Smooth muscle cell (in vitro differentiated cells): ENCODE measurements around the gene POC1A. TPM values are rescaled to one million over a fixed set of nuclear protein-coding genes. Genes with fewer than 3 reads are reported as not detected.

Experiments
- DNase-seq: peaks from one replicate; lab custom pipeline; 2025; ENCODE audit not compliant: unreplicated experiment; lab: John Stamatoyannopoulos, UW
- H2AFZ ChIP-seq: fragments of 200-600 bp; sonication (generic); 2 replicates; pipeline ENCODE4 v1.6.0; 2016; ENCODE audit warnings: antibody characterized with exemption, low read depth, mild to moderate bottlenecking
- H3F3A ChIP-seq: fragments of 200-600 bp; sonication (generic); 2 replicates; pipeline ENCODE4 v1.6.0; 2017; ENCODE audit warnings: antibody characterized with exemption, low read depth
- H3K27ac ChIP-seq: fragments of 200-600 bp; sonication (generic); 2 replicates; pipeline ENCODE4 v1.5.1; 2016; ENCODE audit warnings: low read depth, mild to moderate bottlenecking
- H3K27me3 ChIP-seq: fragments of 200-600 bp; sonication (generic); 2 replicates; pipeline ENCODE4 v1.6.1; 2016; ENCODE audit warnings: low read depth, mild to moderate bottlenecking
- H3K36me3 ChIP-seq: fragments of 200-600 bp; sonication (generic); 2 replicates; pipeline ENCODE4 v1.5.1; 2016; ENCODE audit warnings: low read depth
- H3K4me1 ChIP-seq: fragments of 200-600 bp; sonication (generic); 2 replicates; pipeline ENCODE4 v1.5.1; 2016; ENCODE audit warnings: low read depth
- H3K4me2 ChIP-seq: fragments of 200-600 bp; sonication (generic); 2 replicates; pipeline ENCODE4 v1.6.0; 2016; ENCODE audit warnings: mild to moderate bottlenecking
- H3K4me3 ChIP-seq: fragments of 200-600 bp; sonication (generic); 2 replicates; pipeline ENCODE4 v1.5.1; 2016; ENCODE audit warnings: mild to moderate bottlenecking
- H3K79me2 ChIP-seq: fragments of 200-600 bp; sonication (generic); 2 replicates; pipeline ENCODE4 v1.6.0; 2016; ENCODE audit warnings: low read depth, mild to moderate bottlenecking
- H3K9ac ChIP-seq: fragments of 200-600 bp; sonication (generic); 2 replicates; pipeline ENCODE4 v1.6.0; 2016; ENCODE audit warnings: low read depth
- H3K9me3 ChIP-seq: fragments of 200-600 bp; sonication (generic); replicated peaks from 2 replicates; pipeline ENCODE4 v1.5.1; 2016; ENCODE audit warnings: low read depth
- H4K20me1 ChIP-seq: fragments of 200-600 bp; sonication (generic); 2 replicates; pipeline ENCODE4 v1.6.0; 2016; ENCODE audit warnings: low read depth
- WGBS: methylation state at CpG from one replicate; pipeline ENCODE4 v1.1.7; 2016; ENCODE audit warnings: low lambda C conversion rate; 5-methylcytosine and 5-hydroxymethylcytosine counted together
- polyA plus RNA-seq: library from polyadenylated mRNA; unstranded; fragments of >200 nt; fragmentation: Nextera tagmentation; extraction: Ambion mirVana; gene quantifications from 2 replicates; pipeline ENCODE4 v1.2.1, GENCODE V29; 2016
- total RNA-seq: library from RNA; depleted of rRNA; stranded (reverse); fragments of >200 nt; gene quantifications from 2 replicates; pipeline ENCODE4 v1.2.3, GENCODE V29; 2014
- TF ChIP-seq, protein P1 (sequence below): fragments of 200-600 bp; sonication (generic); IDR thresholded peaks from 2 replicates; pipeline ENCODE4 v1.5.1; 2017; ENCODE audit warnings: borderline replicate concordance, mild to moderate bottlenecking, antibody characterized with exemption; ENCODE audit not compliant: insufficient read depth, poor library complexity, severe bottlenecking

POC1A gene
- total and polyA plus RNA-seq, 2 experiments from 2014 or later: 1.8 to 7.9 TPM

DNA sequence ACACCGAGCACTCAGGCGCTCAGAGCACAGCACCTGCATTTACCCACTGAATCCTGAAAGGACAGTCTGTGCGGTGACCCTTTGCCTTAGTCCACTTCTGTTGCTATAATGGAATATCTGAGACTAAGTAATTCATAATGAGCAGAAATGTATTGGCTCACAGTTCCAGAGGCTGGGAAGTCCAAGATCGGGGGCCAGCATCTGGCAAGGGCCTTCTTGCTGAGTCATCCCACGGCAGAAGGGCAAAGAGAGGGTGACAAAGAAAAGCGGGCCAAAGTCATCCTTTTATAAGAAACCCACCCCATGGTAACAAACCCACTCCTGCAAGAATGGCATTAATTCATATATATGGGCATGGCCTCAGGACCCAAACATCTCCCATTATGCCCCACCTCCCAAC is 27.7 kb downstream of the POC1A start:
- Histone ChIP-seq H3K27ac (no peak overlapping the region), H3K27me3 (no peaks in the 10 kb centered on the region), H3K9ac (no peak overlapping the region), H3K36me3 (no peaks in the 10 kb centered on the region), H4K20me1 (no peaks in the 10 kb centered on the region), H2AFZ (no peak overlapping the region), H3K79me2 (no peaks in the 10 kb centered on the region), H3K4me1 (no peaks in the 10 kb centered on the region), H3K9me3 (no peaks in the 10 kb centered on the region), H3F3A (no peaks in the 10 kb centered on the region), H3K4me3 (no peak overlapping the region), H3K4me2 (no peak overlapping the region)
- WGBS: 96% methylated on average over 6 of the region's 6 CpGs
- TF ChIP-seq, protein P1, sequence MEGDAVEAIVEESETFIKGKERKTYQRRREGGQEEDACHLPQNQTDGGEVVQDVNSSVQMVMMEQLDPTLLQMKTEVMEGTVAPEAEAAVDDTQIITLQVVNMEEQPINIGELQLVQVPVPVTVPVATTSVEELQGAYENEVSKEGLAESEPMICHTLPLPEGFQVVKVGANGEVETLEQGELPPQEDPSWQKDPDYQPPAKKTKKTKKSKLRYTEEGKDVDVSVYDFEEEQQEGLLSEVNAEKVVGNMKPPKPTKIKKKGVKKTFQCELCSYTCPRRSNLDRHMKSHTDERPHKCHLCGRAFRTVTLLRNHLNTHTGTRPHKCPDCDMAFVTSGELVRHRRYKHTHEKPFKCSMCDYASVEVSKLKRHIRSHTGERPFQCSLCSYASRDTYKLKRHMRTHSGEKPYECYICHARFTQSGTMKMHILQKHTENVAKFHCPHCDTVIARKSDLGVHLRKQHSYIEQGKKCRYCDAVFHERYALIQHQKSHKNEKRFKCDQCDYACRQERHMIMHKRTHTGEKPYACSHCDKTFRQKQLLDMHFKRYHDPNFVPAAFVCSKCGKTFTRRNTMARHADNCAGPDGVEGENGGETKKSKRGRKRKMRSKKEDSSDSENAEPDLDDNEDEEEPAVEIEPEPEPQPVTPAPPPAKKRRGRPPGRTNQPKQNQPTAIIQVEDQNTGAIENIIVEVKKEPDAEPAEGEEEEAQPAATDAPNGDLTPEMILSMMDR: no peak
- DNase-seq: no peak

- no peaks in the 10 kb centered on the region for H4K20me1 ChIP-seq
- WGBS: 97% methylated on average over 4 of the region's 4 CpGs
- no peak overlapping the region for H3K9ac ChIP-seq
- H2AFZ ChIP-seq: no peak overlapping the region
- no peaks in the 10 kb centered on the region for H3K36me3 ChIP-seq
- no peaks in the 10 kb centered on the region for H3K79me2 ChIP-seq
- no peak for DNase-seq
- no peak overlapping the region for H3K4me3 ChIP-seq
- H3K27me3 ChIP-seq: no peaks in the 10 kb centered on the region
- no peaks in the 10 kb centered on the region for H3K4me1 ChIP-seq
- H3K9me3 ChIP-seq: no peaks in the 10 kb centered on the region
- no peak overlapping the region for H3K27ac ChIP-seq
- H3K4me2 ChIP-seq: no peak overlapping the region
- TF ChIP-seq, protein P1: no peak
- H3F3A ChIP-seq: no peaks in the 10 kb centered on the region
Observed at GRCh38 chr3:52126036-52126435, 28.2 kb downstream of the POC1A start.

GRCh38 chr3:52124766-52125165 is 29.5 kb downstream of the POC1A start:
- Histone ChIP-seq H3K36me3 (no peaks in the 10 kb centered on the region), H3K4me3 (no peak overlapping the region), H3F3A (no peaks in the 10 kb centered on the region), H3K9me3 (no peaks in the 10 kb centered on the region), H3K27ac (no peak overlapping the region), H3K4me2 (no peak overlapping the region), H3K4me1 (no peaks in the 10 kb centered on the region), H3K9ac (no peak overlapping the region), H2AFZ (no peak overlapping the region), H4K20me1 (no peaks in the 10 kb centered on the region), H3K27me3 (no peaks in the 10 kb centered on the region), H3K79me2 (no peaks in the 10 kb centered on the region)
- WGBS: 97% methylated on average over 8 of the region's 8 CpGs
- TF ChIP-seq, protein P1: no peak
- DNase-seq: no peak

- Histone ChIP-seq H3K9ac (no peak overlapping the region), H2AFZ (no peak overlapping the region), H3K4me2 (no peak overlapping the region), H3F3A (no peaks in the 10 kb centered on the region), H3K36me3 (no peaks in the 10 kb centered on the region), H3K4me3 (no peak overlapping the region), H3K4me1 (no peaks in the 10 kb centered on the region), H4K20me1 (no peaks in the 10 kb centered on the region), H3K27me3 (no peaks in the 10 kb centered on the region), H3K27ac (no peak overlapping the region), H3K79me2 (no peaks in the 10 kb centered on the region), H3K9me3 (no peaks in the 10 kb centered on the region)
- TF ChIP-seq, protein P1: no peak
- DNase-seq: no peak
- 92% methylated on average over 2 of the region's 2 CpGs for WGBS
Observed at GRCh38 chr3:52124126-52124525, 30.1 kb downstream of the POC1A start.
